ENCODE data around the gene ZNF90. TPM values are rescaled to one million over a fixed set of nuclear protein-coding genes. Genes with fewer than 3 reads are reported as not detected.

The ZNF90 gene
- 1.6 and 2.2 TPM in 2 replicates for total RNA-seq

GRCh38 chr19:20077791-20078463 is at the start of gene ZNF90:
ZNF90 (plus strand) TSS chr19:20078000; CDS start chr19:20078133, 133 bp downstream.

GRCh38 chr19:20039203-20039723 is 38.5 kb upstream of the ZNF90 start, which contains the start of gene ZNF682:
ZNF682 (minus strand) TSS chr19:20039505; CDS start chr19:20039345, 160 bp downstream.

GRCh38 chr19:20167020-20167644 is 89.3 kb downstream of the ZNF90 start, which contains the start of gene ZNF486:
ZNF486 (plus strand) TSS chr19:20167214; CDS start chr19:20167331, 117 bp downstream.

Other genes with a start within 250 kb of the ZNF90 start
- gene ZNF253, start 212.1 kb upstream of the ZNF90 start, total RNA-seq = 2.7 and 4.2 TPM in 2 replicates
- 6.6 and 11.4 TPM in 2 replicates for gene ZNF93, start 177.1 kb upstream of the ZNF90 start, total RNA-seq
- gene ZNF682, start 38.5 kb upstream of the ZNF90 start, total RNA-seq = 0.50 and 0.59 TPM in 2 replicates
- gene ZNF486, start 89.2 kb downstream of the ZNF90 start, total RNA-seq = 5.4 and 8.2 TPM in 2 replicates

Measured in bronchus fibroblast of lung (primary cell).